Activated CD8-positive, alpha-beta T cell treated with anti-CD3 and anti-CD28 coated beads, Interleukin-2, amount 10 ng/mL, durations not matched to agents 7 days and 5 days (primary cell): Measurements from ENCODE around the gene LCTL. TPM values are rescaled to one million over a fixed set of nuclear protein-coding genes. Genes with fewer than 3 reads are reported as not detected.

Source experiments
- ATAC-seq: fragments of 150-1000 bp; cut with Tn5 transposase; one replicate; pipeline ENCODE4 v1.10.0; 2021; ENCODE audit warnings: moderate library complexity
- CTCF ChIA-PET: fragments of 350-600 bp; sonication (Branson Sonifier 250); formaldehyde crosslinking; loops from one replicate; lab custom pipeline; 2021; ENCODE audit warnings: antibody characterized with exemption; lab: Charles Lee
- POLR2A ChIA-PET: fragments of 350-600 bp; sonication (Branson Sonifier 250); formaldehyde crosslinking; loops from one replicate; lab custom pipeline; 2021; ENCODE audit warnings: antibody characterized with exemption; lab: Charles Lee
- DNase-seq: peaks from one replicate; pipeline ENCODE4 v3.0.0-alpha.2; 2020
- H3K27ac Mint-ChIP-seq: one replicate; pipeline ENCODE4 v1.8.0; 2021; ENCODE audit warnings: mild to moderate bottlenecking, mixed read lengths
- H3K27me3 Mint-ChIP-seq: one replicate; pipeline ENCODE4 v1.8.0; 2021; ENCODE audit warnings: low read depth, mixed read lengths
- H3K36me3 Mint-ChIP-seq: one replicate; pipeline ENCODE4 v1.8.0; 2021; ENCODE audit warnings: low read depth, mixed read lengths
- H3K4me1 Mint-ChIP-seq: one replicate; pipeline ENCODE4 v1.8.0; 2021; ENCODE audit warnings: low read depth, mixed read lengths
- H3K4me3 Mint-ChIP-seq: one replicate; pipeline ENCODE4 v1.8.0; 2021; ENCODE audit warnings: mild to moderate bottlenecking, mixed read lengths
- H3K9me3 Mint-ChIP-seq: one replicate; pipeline ENCODE4 v1.8.0; 2022; ENCODE audit warnings: mixed read lengths; ENCODE audit not compliant: insufficient read depth
- total RNA-seq, 2 experiments: library from RNA; stranded (reverse); gene quantifications; one replicate each; pipeline ENCODE4 v1.2.3, GENCODE V29; 2021

LCTL gene
- total RNA-seq, 2 experiments from 2014 or later = not detected

GRCh38 chr15:66573348-66573718, 7.5 kb upstream of the LCTL start:
- no peak for ATAC-seq
- ChIA-PET CTCF (interaction anchor here (1.6 kb wide), 1 partner anchor 278 kb away, joined by 4 read pairs; no protein-coding TSS in a partner anchor), POLR2A (no interaction called here)
- DNase-seq = no peak
- H3K4me1 Mint-ChIP-seq = peaks cover 6% of the 10 kb centered on the region
- H3K27ac Mint-ChIP-seq = no peak overlapping the region
- H3K27me3 Mint-ChIP-seq = no peaks in the 10 kb centered on the region
- no peaks in the 10 kb centered on the region for H3K9me3 Mint-ChIP-seq
- no peaks in the 10 kb centered on the region for H3K36me3 Mint-ChIP-seq
- H3K4me3 Mint-ChIP-seq = no peak overlapping the region

- H3K9me3 Mint-ChIP-seq = no peaks in the 10 kb centered on the region
- DNase-seq (no peak), ATAC-seq (no peak)
- no peaks in the 10 kb centered on the region for H3K36me3 Mint-ChIP-seq
- H3K4me1 Mint-ChIP-seq = peaks cover 1% of the 10 kb centered on the region
- H3K27me3 Mint-ChIP-seq = no peaks in the 10 kb centered on the region
- no peak overlapping the region for H3K27ac Mint-ChIP-seq
- ChIA-PET POLR2A (no interaction called here), CTCF (no interaction called here)
- H3K4me3 Mint-ChIP-seq = no peak overlapping the region
These were observed 6.3 kb upstream of the LCTL start for GRCh38 chr15:66572146-66572545.

- Mint-ChIP-seq H3K4me1 (peaks cover 6% of the 10 kb centered on the region), H3K9me3 (no peaks in the 10 kb centered on the region), H3K27ac (no peak overlapping the region), H3K27me3 (no peaks in the 10 kb centered on the region), H3K4me3 (no peak overlapping the region), H3K36me3 (no peaks in the 10 kb centered on the region)
- CTCF ChIA-PET = no interaction called here
- POLR2A ChIA-PET = no interaction called here
- DNase-seq (no peak), ATAC-seq (no peak)
These were observed 5.2 kb upstream of the LCTL start for GRCh38 chr15:66570842-66571478.

GRCh38 chr15:66570327-66570726, 4.5 kb upstream of the LCTL start:
- ChIA-PET CTCF (no interaction called here), POLR2A (no interaction called here)
- DNase-seq (no peak), ATAC-seq (no peak)
- no peaks in the 10 kb centered on the region for H3K9me3 Mint-ChIP-seq
- H3K27me3 Mint-ChIP-seq = no peaks in the 10 kb centered on the region
- H3K4me1 Mint-ChIP-seq = peaks cover 6% of the 10 kb centered on the region
- H3K4me3 Mint-ChIP-seq = no peak overlapping the region
- no peaks in the 10 kb centered on the region for H3K36me3 Mint-ChIP-seq
- no peak overlapping the region for H3K27ac Mint-ChIP-seq

- POLR2A ChIA-PET = no interaction called here
- no peak overlapping the region for H3K4me3 Mint-ChIP-seq
- DNase-seq (no peak), ATAC-seq (no peak)
- no peaks in the 10 kb centered on the region for H3K36me3 Mint-ChIP-seq
- CTCF ChIA-PET = no interaction called here
- H3K4me1 Mint-ChIP-seq = peaks cover 6% of the 10 kb centered on the region
- H3K27me3 Mint-ChIP-seq = no peaks in the 10 kb centered on the region
- no peaks in the 10 kb centered on the region for H3K9me3 Mint-ChIP-seq
- no peak overlapping the region for H3K27ac Mint-ChIP-seq
These were observed 3.8 kb upstream of the LCTL start for GRCh38 chr15:66569461-66570137.

- H3K27me3 Mint-ChIP-seq = no peaks in the 10 kb centered on the region
- CTCF ChIA-PET = no interaction called here
These were observed 2.1 kb upstream of the LCTL start for GRCh38 chr15:66567897-66568296.

GRCh38 chr15:66566963-66567531, 1.2 kb upstream of the LCTL start:
- no peak overlapping the region for H3K27ac Mint-ChIP-seq
- peaks cover 6% of the 10 kb centered on the region for H3K4me1 Mint-ChIP-seq
- POLR2A ChIA-PET = no interaction called here
- H3K36me3 Mint-ChIP-seq = no peaks in the 10 kb centered on the region
- H3K27me3 Mint-ChIP-seq = no peaks in the 10 kb centered on the region
- H3K9me3 Mint-ChIP-seq = no peaks in the 10 kb centered on the region
- CTCF ChIA-PET = interaction anchor here (1.2 to 1.7 kb wide), 4 partner anchors 8 to 29 kb away, joined by 3 to 6 read pairs (median 5); no protein-coding TSS in a partner anchor
- DNase-seq (peak; percentile 69), ATAC-seq (peak; percentile 67)
- no peak overlapping the region for H3K4me3 Mint-ChIP-seq

More at GRCh38 chr15:66567897-66568296, 2.1 kb upstream of the LCTL start:
- no peaks in the 10 kb centered on the region for H3K9me3 Mint-ChIP-seq
- ATAC-seq = no peak
- no peaks in the 10 kb centered on the region for H3K36me3 Mint-ChIP-seq
- H3K27ac Mint-ChIP-seq = no peak overlapping the region
- POLR2A ChIA-PET = no interaction called here
- H3K4me1 Mint-ChIP-seq = peaks cover 6% of the 10 kb centered on the region
- no peak for DNase-seq
- H3K4me3 Mint-ChIP-seq = no peak overlapping the region

GRCh38 chr15:66565141-66565641, 607 bp downstream of the LCTL start:
- H3K4me1 Mint-ChIP-seq = peaks cover 6% of the 10 kb centered on the region
- no peak for ATAC-seq
- no peak overlapping the region for H3K4me3 Mint-ChIP-seq
- no peak for DNase-seq
- no peaks in the 10 kb centered on the region for H3K9me3 Mint-ChIP-seq
- H3K27ac Mint-ChIP-seq = no peak overlapping the region
- H3K36me3 Mint-ChIP-seq = no peaks in the 10 kb centered on the region
- POLR2A ChIA-PET = no interaction called here
- H3K27me3 Mint-ChIP-seq = no peaks in the 10 kb centered on the region
- CTCF ChIA-PET = interaction anchor here (1.7 kb wide), 1 partner anchor 10 kb away, joined by 6 read pairs; no protein-coding TSS in a partner anchor

- Mint-ChIP-seq H3K4me1 (peaks cover 6% of the 10 kb centered on the region), H3K36me3 (no peaks in the 10 kb centered on the region), H3K27ac (no peak overlapping the region), H3K9me3 (no peaks in the 10 kb centered on the region), H3K27me3 (no peaks in the 10 kb centered on the region), H3K4me3 (no peak overlapping the region)
- DNase-seq (no peak), ATAC-seq (no peak)
- ChIA-PET CTCF (no interaction called here), POLR2A (no interaction called here)
These were observed 1.4 kb downstream of the LCTL start for GRCh38 chr15:66564136-66565041.

- Mint-ChIP-seq H3K9me3 (no peaks in the 10 kb centered on the region), H3K27ac (no peak overlapping the region), H3K4me3 (no peak overlapping the region), H3K27me3 (no peaks in the 10 kb centered on the region), H3K4me1 (peaks cover 6% of the 10 kb centered on the region), H3K36me3 (no peaks in the 10 kb centered on the region)
- DNase-seq = no peak
- CTCF ChIA-PET = no interaction called here
- POLR2A ChIA-PET = no interaction called here
- no peak for ATAC-seq
These were observed 2.2 kb downstream of the LCTL start for GRCh38 chr15:66563566-66564110.

GRCh38 chr15:66563126-66563525, 2.7 kb downstream of the LCTL start:
- Mint-ChIP-seq H3K27me3 (no peaks in the 10 kb centered on the region), H3K36me3 (no peaks in the 10 kb centered on the region), H3K9me3 (no peaks in the 10 kb centered on the region), H3K27ac (no peak overlapping the region), H3K4me3 (no peak overlapping the region), H3K4me1 (peaks cover 6% of the 10 kb centered on the region)
- no peak for DNase-seq
- ChIA-PET CTCF (no interaction called here), POLR2A (no interaction called here)
- no peak for ATAC-seq
